Hematopoietic multipotent progenitor cell treated with erythropoietin and hydrocortisone succinate and interleukin-3 and kit ligand, for 4 days (in vitro differentiated cells): ENCODE measurements around the gene KIF26B.
A peak's percentile ranks its signal among the peaks of the same experiment; 100 is the strongest.

Experiments used
- DNase-seq: peaks from one replicate; pipeline ENCODE4 v3.0.0-alpha.2; 2015

KIF26B gene

DNA sequence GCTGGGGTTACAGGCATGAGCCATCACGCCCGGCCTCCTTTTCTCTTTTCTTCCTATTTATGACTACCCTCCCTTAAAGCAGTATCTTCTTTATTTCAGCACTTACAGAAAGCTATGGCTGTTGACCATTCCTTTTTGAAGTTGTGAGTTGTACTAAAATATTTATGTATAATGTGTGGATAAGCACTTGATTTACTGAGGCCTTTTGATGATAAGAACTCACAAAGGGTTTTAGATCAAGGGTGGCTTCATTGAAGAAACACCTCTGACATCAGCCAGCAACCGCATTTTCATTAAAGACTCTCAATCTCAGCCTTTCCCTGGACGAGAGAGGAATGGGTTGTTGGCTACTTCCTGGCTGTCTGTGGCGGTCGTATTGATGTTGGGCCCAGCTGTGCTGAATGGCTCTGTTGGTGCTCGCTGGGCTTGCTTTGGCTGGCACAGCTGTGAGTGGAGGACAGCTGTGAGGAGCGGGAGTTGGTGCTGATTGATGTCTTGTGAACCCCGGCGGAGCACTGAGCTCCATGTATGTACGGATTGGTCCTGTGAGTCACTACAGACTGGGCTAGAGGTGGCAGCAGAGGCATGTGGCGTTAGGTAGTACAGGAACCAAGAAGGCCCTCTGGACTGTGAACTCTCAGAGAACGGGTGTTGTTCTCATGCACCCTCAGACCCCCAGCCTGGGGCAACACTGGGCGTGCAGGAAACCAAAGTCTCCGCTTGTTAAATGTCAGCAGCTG, 208.8 kb downstream of the KIF26B start:
- DNase-seq: no peak

GRCh38 chr1:245365095-245366020, 210.6 kb downstream of the KIF26B start:
- no peak for DNase-seq

DNA sequence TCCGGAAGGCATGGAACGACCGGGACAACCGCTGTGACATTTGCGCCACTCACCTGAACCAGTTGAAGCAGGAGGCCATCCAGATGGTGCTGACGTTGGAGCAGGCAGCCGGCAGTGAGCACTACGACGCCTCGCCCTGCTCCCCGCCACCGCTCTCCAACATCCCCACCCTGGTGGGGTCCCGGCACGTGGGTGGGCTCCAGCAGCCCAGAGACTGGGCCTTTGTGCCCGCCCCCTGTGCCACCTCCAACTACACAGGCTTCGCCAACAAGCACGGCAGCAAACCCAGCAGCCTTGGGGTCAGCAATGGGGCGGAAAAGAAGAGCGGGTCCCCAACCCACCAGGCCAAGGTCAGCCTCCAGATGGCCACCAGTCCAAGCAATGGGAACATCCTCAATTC, 212.1 kb downstream of the KIF26B start:
- DNase-seq: no peak

- DNase-seq: no peak
Measured at GRCh38 chr1:245370175-245370825, 215.5 kb downstream of the KIF26B start.

DNA sequence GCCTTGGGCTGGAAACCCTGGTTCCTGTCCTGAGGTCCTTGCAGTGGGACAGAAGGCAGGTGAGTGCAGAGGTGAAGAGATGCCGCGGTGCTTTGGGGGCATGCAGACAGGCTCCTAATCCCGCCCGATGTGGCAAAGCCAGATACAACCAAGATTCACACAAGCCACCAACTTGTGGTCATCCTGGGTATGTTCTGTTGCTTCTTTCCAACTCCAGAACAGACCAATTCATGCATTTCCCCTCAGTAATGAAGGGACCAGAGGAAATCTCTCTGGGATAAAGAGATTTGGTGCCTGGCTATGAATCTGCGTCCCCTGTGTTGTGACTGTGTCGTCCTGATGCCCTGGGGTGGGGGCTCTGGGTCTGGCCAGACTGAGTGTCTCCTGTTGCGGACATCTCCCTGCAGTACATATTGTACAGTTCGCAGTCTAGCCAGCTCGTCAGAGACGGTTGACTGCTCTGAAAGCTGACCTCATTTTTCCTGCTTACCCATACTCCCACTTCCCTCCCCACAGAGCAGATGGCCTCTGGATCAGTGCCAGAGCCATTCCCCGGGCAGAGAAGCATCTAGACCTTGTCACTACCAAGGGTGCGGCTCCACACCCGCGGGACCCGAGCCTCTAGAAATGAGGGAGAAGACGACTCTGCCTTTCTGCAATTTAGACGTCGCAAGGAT, 216.3 kb downstream of the KIF26B start:
- no peak for DNase-seq

GRCh38 chr1:245373131-245373530, 218.3 kb downstream of the KIF26B start:
- no peak for DNase-seq

GRCh38 chr1:245375789-245376460, 221.1 kb downstream of the KIF26B start:
- no peak for DNase-seq

DNA sequence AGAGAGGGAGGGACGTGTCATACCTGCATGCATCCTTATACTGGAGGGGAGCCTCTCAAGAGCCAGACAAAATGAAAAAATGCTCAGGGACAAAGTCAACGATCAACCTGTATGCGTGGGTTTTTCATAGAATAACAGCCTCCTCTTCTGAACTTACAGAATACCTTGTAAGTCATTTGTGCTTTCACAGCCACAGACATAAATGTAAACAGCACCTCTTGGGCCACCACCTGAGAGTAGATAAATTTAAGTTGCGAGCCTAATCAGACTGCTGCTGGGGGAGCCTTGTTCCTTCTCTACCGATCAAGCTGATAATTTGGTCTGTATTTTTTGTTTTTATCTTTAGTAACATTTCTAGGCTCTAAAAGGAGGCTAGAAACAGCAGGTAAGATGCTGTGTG, 223.1 kb downstream of the KIF26B start:
- DNase-seq: no peak

DNA sequence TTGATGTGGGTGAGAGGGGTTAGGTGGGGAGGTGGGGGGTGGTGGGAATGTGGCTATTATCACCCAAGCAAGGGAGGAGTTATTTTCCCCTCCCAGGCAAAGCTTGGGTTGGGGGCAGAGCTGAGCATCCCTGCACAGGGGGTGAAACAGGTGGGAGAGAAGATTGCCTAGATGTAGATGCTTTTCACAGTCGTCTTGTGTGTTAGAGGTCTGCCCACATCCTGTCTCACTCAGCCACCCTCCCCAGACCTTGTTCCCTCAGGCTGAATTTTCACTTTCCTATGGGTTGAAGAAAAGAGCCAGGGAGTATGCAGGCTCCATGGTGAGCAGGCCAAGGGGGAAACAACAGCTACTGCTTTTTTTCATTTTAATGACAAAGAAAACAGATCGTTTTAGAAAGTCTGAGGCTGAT, 223.5 kb downstream of the KIF26B start:
- peak; percentile 8 for DNase-seq

DNA sequence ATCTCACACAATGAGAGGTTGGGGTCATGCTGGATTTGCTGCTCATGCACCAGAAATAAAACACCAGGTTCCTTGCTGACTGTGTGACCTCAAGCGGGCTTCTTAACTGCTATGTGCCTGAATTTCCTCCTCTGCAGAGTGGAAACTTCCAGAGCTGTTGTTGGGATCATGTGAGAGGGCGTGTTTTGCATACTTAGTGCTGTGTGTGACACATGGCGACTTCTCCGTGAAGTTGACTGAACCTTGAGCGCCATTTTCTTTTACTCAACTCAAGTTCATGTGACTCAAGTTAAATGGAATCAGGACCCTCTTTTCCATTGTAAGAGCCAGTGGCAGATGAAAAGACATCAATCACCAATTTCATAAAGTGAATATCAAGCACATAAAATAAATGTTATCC, 224.0 kb downstream of the KIF26B start:
- DNase-seq: no peak

DNA sequence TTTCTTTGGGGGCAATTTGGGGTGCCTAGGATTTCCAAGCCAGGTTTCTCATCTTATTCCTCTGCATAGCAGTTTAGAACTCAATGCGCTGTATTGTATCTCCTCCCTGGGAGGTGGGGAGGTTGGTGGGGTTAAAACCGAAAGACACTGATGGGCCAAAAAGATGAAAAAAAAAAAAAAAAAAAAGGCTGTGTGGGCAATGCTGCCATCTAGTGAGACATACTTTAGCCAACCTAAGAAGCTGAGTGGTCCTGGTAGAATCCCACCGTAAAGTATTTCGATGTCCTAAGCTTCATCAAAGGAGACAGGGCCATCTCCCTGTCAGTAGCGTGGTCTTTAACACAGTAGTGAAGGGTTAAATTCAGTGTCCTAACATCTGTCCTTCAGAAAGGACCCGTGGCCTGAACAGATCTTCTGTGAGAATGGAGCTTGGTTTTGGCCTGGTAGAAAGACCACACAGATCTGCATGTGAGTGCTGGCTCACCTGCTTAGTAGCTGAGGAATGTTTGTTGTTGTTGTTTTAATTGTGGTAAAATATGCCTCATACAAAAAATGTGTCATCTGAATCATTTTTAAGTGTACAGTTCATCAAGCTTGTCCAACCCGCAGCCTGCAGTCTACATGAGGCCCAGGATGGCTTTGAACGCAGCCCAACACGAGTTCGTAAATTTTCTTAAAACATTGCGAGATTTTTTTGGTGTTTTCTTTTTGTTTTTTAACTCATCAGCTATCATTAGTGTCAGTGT, 226.2 kb downstream of the KIF26B start:
- peak; percentile 45 for DNase-seq

DNA sequence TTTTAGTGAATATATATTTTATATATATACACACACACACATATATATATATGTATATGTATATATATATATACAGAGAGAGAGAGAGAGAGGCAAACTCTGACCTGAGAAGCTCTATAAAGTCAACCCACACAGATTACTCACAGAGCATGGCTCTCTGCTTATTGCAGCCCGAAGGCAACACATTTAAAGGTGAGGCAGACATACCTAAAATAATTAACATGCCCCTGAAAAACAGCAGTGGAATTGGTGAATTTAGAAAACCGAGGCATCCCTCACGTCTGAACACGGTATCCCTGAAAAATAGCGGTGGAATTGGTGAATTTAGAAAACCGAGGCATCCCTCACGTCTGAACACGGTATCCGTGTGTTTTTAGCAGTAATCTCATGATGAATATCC, 228.2 kb downstream of the KIF26B start:
- DNase-seq: no peak

GRCh38 chr1:245383396-245384330, 228.9 kb downstream of the KIF26B start:
- no peak for DNase-seq

GRCh38 chr1:245386297-245386971, 231.6 kb downstream of the KIF26B start:
- DNase-seq: no peak

DNA sequence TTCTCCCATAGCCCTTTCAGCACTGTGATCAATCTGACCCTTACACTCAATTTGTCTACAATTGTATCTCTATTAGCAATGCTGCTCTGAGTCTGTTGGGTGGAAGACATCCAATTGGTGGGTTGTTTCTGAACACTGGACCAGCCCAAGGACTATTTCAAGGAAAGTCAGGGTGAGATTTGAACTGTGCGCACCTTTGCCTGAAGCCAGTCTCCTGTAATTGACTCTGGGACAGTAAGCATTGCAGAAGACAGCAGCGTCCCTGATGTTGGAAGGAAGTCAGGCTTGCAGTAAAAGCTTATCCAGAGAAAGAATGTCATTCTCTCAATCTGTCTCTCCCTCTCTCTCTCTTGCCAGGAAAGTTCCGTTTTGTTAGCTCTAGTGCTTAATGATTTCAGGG, 233.9 kb downstream of the KIF26B start:
- no peak for DNase-seq

- DNase-seq: no peak
Measured at GRCh38 chr1:245389873-245390272, 235.1 kb downstream of the KIF26B start.

- no peak for DNase-seq
Measured at GRCh38 chr1:245390975-245391374, 236.2 kb downstream of the KIF26B start.

- no peak for DNase-seq
Measured at GRCh38 chr1:245393694-245394093, 238.9 kb downstream of the KIF26B start.

DNA sequence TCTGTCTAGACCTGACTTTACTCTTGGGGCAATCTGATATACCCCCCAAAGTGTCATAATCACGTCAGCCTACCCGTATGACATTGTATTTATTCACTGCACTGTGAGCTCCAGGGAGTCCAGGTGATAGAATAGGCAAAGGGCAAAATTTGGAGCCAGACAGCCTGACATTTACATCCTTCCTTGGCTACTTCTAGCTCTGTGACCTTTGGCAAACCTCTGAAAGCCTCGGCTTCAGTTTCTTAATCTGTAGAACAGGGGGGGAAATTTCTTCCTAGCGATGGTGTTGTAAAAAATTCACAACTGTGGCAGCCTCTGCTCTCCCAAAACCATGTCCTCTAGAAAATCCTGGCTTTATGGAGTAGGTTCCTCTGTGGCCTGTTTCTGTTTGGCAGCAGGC, 240.9 kb downstream of the KIF26B start:
- DNase-seq: no peak

DNA sequence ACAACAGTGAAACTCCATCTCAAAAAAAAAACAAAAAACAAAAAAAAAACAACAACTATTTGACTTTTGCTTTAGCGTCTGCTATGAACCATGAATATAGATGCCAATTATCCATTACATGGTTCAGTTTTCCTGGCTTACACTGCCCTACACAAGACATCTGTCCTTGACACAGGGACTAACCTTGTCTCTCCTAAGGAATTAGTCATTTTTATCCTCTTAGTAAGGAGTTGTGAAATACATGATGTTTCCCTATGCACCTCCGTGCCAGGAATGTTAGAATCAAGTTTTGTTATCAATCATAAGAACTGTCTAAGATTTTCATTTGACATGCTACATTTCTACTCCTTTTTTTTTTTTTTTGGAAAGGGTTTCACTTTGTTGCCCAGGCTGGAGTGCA, 241.8 kb downstream of the KIF26B start:
- no peak for DNase-seq
